GM10248 (cell line): Measurements from ENCODE around the gene ANXA1.

Experiments
- CTCF ChIA-PET: fragments of 300-600 bp; sonication (Branson Sonifier 250); formaldehyde crosslinking; extraction: SDS; loops from one replicate; lab custom pipeline; 2021; ENCODE audit warnings: antibody characterized with exemption; lab: Yijun Ruan, JAX
- POLR2A ChIA-PET: fragments of 350-650 bp; sonication (Branson Sonifier 250); formaldehyde crosslinking; extraction: SDS; loops from one replicate; lab custom pipeline; 2020; ENCODE audit warnings: antibody characterized with exemption; lab: Yijun Ruan, JAX
- DNase-seq: peaks from one replicate; pipeline ENCODE4 v3.0.0; 2012; ENCODE audit errors: extremely low spot score
- CTCF ChIP-seq: IDR thresholded peaks from 2 replicates; pipeline ENCODE4 v1.5.1; 2012; ENCODE audit warnings: mild to moderate bottlenecking, low read depth; ENCODE audit errors: extremely low read depth, missing control alignments, control extremely low read depth

ANXA1 gene

GRCh38 chr9:73148447-73148937 is 3.2 kb upstream of the ANXA1 start:
- ChIA-PET CTCF (interaction anchor here (1.3 to 1.9 kb wide), 2 partner anchors 24 to 33 kb away, joined by 3 to 4 read pairs; no protein-coding TSS in a partner anchor), POLR2A (no interaction called here)
- no peak for DNase-seq
- TF ChIP-seq CTCF, result no peak

- ChIA-PET POLR2A (no interaction called here), CTCF (interaction anchor here (1.9 kb wide), 1 partner anchor 23 kb away, joined by 4 read pairs; no protein-coding TSS in a partner anchor)
- DNase-seq, result peak; percentile 26
- no peak for TF ChIP-seq CTCF
Observed at GRCh38 chr9:73149371-73150067, 2.1 kb upstream of the ANXA1 start.

GRCh38 chr9:73152543-73152844 is 829 bp downstream of the ANXA1 start:
- no peak for DNase-seq
- ChIA-PET POLR2A (no interaction called here), CTCF (interaction anchor here (1.1 to 1.6 kb wide), 3 partner anchors 19 to 45 kb away, joined by 3 to 6 read pairs (median 4); no protein-coding TSS in a partner anchor)
- no peak for TF ChIP-seq CTCF

- CTCF ChIA-PET, result interaction anchor here (0.8 to 1.6 kb wide), 4 partner anchors 19 to 45 kb away, joined by 3 to 6 read pairs (median 4); no protein-coding TSS in a partner anchor
- POLR2A ChIA-PET, result no interaction called here
- no peak for DNase-seq
- no peak for TF ChIP-seq CTCF
Observed at GRCh38 chr9:73152953-73153352, 1.3 kb downstream of the ANXA1 start.

- POLR2A ChIA-PET, result no interaction called here
- CTCF ChIA-PET, result interaction anchor here (0.8 to 1.6 kb wide), 3 partner anchors 23 to 46 kb away, joined by 3 to 4 read pairs (median 3); no protein-coding TSS in a partner anchor
- no peak for DNase-seq
- TF ChIP-seq CTCF, result no peak
Observed at GRCh38 chr9:73153793-73154227, 2.1 kb downstream of the ANXA1 start.

GRCh38 chr9:73154271-73154670 is 2.6 kb downstream of the ANXA1 start:
- ChIA-PET CTCF (interaction anchor here (1.0 to 1.5 kb wide), 2 partner anchors 17 to 19 kb away, joined by 3 to 5 read pairs; no protein-coding TSS in a partner anchor), POLR2A (no interaction called here)
- no peak for TF ChIP-seq CTCF
- no peak for DNase-seq
